Left ventricle myocardium inferior (tissue), 1 donor: ENCODE measurements around the gene MED10. TPM values are rescaled to one million over a fixed set of nuclear protein-coding genes. Genes with fewer than 3 reads are reported as not detected.

Source experiments
- DNase-seq: peaks from one replicate; pipeline ENCODE4 v3.0.0-alpha.2; 2020
- H3K27ac ChIP-seq: fragments of 200-600 bp; replicated peaks from 2 replicates; pipeline ENCODE4 v1.8.0; 2021
- H3K27me3 ChIP-seq: fragments of 200-600 bp; 2 replicates; pipeline ENCODE4 v1.8.0; 2021; ENCODE audit warnings: low read depth
- H3K36me3 ChIP-seq: fragments of 200-600 bp; 2 replicates; pipeline ENCODE4 v1.8.0; 2021
- H3K4me1 ChIP-seq: fragments of 200-600 bp; 2 replicates; pipeline ENCODE4 v1.8.0; 2021
- H3K4me3 ChIP-seq: fragments of 200-600 bp; 2 replicates; pipeline ENCODE4 v1.8.0; 2021; ENCODE audit warnings: mild to moderate bottlenecking, moderate library complexity
- H3K9me3 ChIP-seq: fragments of 200-600 bp; replicated peaks from 2 replicates; pipeline ENCODE4 v1.8.0; 2021
- intact Hi-C: fragments of 100-400 bp; cut with micrococcal nuclease; formaldehyde crosslinking; loops from one replicate; pipeline ENCODE4 v1.11.0; 2022
- total RNA-seq: library from RNA; stranded (reverse); fragmentation: NEBNext Ultra II Directional; extraction: Animal tissue kit (Norgen Biotek cat#: 25700); gene quantifications from one replicate; pipeline ENCODE4 v1.2.1, GENCODE V29; 2021
- TF ChIP-seq, protein P1 (sequence below): fragments of 200-600 bp; IDR thresholded peaks from 2 replicates; pipeline ENCODE4 v1.8.0; 2021; ENCODE audit warnings: antibody characterized with exemption, mild to moderate bottlenecking, borderline replicate concordance
- donor health status: DM: no; HTN: yes; CAD: no; lungs with severe emphysema.

MED10 gene
- total RNA-seq, 1 donor from 2014 or later: 26.3 TPM

DNA sequence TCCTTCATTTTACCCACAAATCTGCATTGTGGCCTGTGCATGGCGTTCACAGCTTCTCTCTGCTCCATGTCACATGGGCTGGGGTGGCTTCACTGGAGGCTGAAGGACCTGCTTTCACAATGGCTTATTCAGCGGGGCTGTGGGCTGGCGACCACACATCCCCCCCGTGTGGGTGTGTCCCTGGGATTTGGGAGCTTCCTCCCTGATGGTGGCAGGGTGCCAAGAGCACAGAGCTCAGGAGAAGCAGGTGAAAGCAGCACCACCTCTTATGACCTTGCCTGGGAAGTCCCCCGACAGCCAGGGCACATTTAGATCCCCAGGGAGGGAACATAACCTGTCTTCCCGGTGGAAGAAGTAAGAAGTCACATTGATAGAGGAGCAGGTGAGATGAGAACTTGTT, 5.0 kb upstream of the MED10 start:
- Histone ChIP-seq H3K36me3 (no peaks in the 10 kb centered on the region), H3K9me3 (no peaks in the 10 kb centered on the region), H3K4me3 (no peak overlapping the region), H3K27me3 (no peaks in the 10 kb centered on the region), H3K27ac (no peak overlapping the region), H3K4me1 (peaks cover 9% of the 10 kb centered on the region)
- DNase-seq: no peak
- intact Hi-C loops: no loop called here
- TF ChIP-seq, protein P1, sequence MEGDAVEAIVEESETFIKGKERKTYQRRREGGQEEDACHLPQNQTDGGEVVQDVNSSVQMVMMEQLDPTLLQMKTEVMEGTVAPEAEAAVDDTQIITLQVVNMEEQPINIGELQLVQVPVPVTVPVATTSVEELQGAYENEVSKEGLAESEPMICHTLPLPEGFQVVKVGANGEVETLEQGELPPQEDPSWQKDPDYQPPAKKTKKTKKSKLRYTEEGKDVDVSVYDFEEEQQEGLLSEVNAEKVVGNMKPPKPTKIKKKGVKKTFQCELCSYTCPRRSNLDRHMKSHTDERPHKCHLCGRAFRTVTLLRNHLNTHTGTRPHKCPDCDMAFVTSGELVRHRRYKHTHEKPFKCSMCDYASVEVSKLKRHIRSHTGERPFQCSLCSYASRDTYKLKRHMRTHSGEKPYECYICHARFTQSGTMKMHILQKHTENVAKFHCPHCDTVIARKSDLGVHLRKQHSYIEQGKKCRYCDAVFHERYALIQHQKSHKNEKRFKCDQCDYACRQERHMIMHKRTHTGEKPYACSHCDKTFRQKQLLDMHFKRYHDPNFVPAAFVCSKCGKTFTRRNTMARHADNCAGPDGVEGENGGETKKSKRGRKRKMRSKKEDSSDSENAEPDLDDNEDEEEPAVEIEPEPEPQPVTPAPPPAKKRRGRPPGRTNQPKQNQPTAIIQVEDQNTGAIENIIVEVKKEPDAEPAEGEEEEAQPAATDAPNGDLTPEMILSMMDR: no peak

DNA sequence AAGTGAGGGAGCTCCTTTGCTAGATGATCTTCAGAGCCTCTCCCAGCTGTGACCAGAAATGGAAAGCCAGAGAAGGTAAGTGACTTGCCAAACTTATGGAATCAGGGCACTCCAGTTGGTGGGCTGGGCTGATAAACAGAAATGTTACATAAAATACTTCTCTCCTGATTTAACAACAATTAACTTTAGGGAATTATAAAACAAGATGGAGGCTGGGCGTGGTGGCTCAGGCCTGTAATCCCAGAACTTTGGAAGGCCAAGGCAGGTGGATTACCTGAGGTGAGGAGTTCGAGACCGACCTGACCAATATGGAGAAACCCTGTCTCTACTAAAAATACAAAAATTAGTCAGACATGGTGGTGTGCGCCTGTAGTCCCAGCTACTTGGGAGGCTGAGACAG, 899 bp upstream of the MED10 start:
- Histone ChIP-seq H3K27ac (peak overlapping the region; percentile 93), H3K4me3 (peak overlapping the region; percentile 97)
- intact Hi-C loops: no loop called here

DNA sequence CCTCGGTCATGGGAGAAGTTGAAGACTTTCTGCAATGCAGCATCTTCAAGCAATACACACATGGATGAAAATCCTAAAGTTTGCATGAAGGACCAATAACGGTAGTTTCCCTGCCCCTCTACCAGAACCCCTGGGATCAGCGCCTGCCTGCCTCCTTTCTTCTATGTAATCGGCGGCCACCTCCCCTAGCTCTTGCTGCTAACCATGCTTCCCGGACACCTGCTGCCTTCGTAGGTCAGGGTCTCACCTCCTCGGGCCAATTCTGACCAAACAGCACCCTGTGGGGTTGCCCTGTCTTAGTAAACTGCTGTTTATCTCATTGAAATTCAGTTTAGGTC, 388 bp upstream of the MED10 start:
- intact Hi-C loops: no loop called here
- H3K9me3 ChIP-seq: no peaks in the 10 kb centered on the region
- H3K27me3 ChIP-seq: no peaks in the 10 kb centered on the region
- no peak for DNase-seq
- peak overlapping the region; percentile 93 for H3K27ac ChIP-seq
- TF ChIP-seq, protein P1: no peak
- peak overlapping the region; percentile 97 for H3K4me3 ChIP-seq
- H3K4me1 ChIP-seq: peaks cover 38% of the 10 kb centered on the region
- peaks cover 31% of the 10 kb centered on the region for H3K36me3 ChIP-seq

More for the DNA sequence above, 899 bp upstream of the MED10 start:
- H3K36me3 ChIP-seq: peaks cover 26% of the 10 kb centered on the region
- no peaks in the 10 kb centered on the region for H3K27me3 ChIP-seq
- H3K4me1 ChIP-seq: peaks cover 36% of the 10 kb centered on the region
- TF ChIP-seq, protein P1: no peak
- no peaks in the 10 kb centered on the region for H3K9me3 ChIP-seq
- DNase-seq: no peak

DNA sequence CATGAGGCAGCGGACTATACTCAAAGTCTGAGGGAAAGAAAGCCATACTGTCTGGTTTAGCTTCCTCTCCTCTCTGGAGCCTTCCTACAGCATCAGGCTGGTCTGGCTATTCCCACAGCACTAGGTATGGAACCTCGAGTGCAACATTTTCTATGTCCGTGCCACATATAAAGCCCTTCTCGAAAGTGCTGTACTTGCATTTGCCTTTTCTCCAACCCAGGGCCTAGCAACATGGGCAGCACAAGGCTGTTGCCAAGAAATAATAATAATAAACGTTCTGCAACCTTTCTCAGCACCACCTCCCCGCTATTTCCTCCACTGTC, 804 bp downstream of the MED10 start:
- intact Hi-C loops: no loop called here
- Histone ChIP-seq H3K4me3 (peak overlapping the region; percentile 97), H3K27me3 (no peaks in the 10 kb centered on the region), H3K9me3 (no peaks in the 10 kb centered on the region), H3K36me3 (peaks cover 43% of the 10 kb centered on the region), H3K4me1 (peaks cover 50% of the 10 kb centered on the region), H3K27ac (peak overlapping the region; percentile 93)
- no peak for DNase-seq
- TF ChIP-seq, protein P1: no peak

DNA sequence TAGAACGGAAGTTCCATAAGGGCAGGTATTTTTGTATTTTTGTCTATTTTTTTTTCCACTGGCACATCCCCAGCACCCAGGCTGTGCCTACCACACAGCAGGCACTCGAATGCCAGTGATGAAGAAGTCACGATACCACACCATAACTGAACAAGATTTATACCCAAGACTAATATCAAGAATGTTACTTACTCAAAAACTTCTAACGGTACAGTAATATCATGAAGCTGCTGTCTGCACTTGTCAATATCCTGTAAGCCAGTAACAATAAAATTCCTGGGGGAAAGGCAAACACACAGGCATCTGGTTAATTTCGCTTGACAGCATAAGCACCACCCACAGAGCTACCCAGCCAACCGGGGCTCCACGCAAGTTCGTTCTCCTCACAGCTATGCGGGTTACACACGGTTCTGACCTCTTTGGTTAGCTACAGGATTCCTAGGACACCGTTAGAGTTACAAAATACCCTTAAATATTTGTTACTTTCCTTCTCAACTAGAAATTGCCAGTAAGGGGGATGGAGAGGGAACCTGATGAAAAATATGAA, 1.3 kb downstream of the MED10 start:
- Histone ChIP-seq H3K4me3 (peak overlapping the region; percentile 97), H3K27ac (peak overlapping the region; percentile 93), H3K36me3 (peaks cover 48% of the 10 kb centered on the region), H3K9me3 (no peaks in the 10 kb centered on the region), H3K27me3 (no peaks in the 10 kb centered on the region), H3K4me1 (peaks cover 55% of the 10 kb centered on the region)
- TF ChIP-seq, protein P1: no peak
- no peak for DNase-seq
- intact Hi-C loops: no loop called here
